Body of pancreas (tissue), 4 donors: ENCODE measurements around the gene CD70.

Experiments used
- CTCF ChIP-seq, 7 experiments: fragments of 450-650 bp in 4 of 7; fragments of 200-600 bp in 3 of 7; sonication (generic) in 3 of 7; IDR thresholded peaks; one replicate each; pipeline ENCODE4 v1.5.1; 2016 to 2019; ENCODE audit warnings: antibody characterized with exemption in 7 of 7
- POLR2A ChIP-seq, 3 donors: fragments of 450-650 bp; IDR thresholded peaks; one replicate each; pipeline ENCODE4 v1.6.1; 2016; ENCODE audit warnings: antibody characterized with exemption in 3 of 3, mild to moderate bottlenecking in 2 of 3

GRCh38 chr19:6551607-6552450, 39.1 kb downstream of the CD70 start:
- TF ChIP-seq CTCF (IDR thresholded peaks at IDR 0.05), result no peak
- TF ChIP-seq POLR2A (IDR thresholded peaks at IDR 0.05), result no peak
